DLD1 (cell line): ENCODE data around the gene SLC29A3.
"Not testable (repeated sequence)": the region's sequence is repeated elsewhere in the genome, so short reads cannot be mapped to it uniquely, and the experiment has no call there.

ENCODE experiments used
- in situ Hi-C: cut with HindIII; loops from 2 replicates; pipeline ENCODE4 v1.10.0; 2017; ENCODE audit warnings: low sequenced_read_pairs

SLC29A3 gene

DNA sequence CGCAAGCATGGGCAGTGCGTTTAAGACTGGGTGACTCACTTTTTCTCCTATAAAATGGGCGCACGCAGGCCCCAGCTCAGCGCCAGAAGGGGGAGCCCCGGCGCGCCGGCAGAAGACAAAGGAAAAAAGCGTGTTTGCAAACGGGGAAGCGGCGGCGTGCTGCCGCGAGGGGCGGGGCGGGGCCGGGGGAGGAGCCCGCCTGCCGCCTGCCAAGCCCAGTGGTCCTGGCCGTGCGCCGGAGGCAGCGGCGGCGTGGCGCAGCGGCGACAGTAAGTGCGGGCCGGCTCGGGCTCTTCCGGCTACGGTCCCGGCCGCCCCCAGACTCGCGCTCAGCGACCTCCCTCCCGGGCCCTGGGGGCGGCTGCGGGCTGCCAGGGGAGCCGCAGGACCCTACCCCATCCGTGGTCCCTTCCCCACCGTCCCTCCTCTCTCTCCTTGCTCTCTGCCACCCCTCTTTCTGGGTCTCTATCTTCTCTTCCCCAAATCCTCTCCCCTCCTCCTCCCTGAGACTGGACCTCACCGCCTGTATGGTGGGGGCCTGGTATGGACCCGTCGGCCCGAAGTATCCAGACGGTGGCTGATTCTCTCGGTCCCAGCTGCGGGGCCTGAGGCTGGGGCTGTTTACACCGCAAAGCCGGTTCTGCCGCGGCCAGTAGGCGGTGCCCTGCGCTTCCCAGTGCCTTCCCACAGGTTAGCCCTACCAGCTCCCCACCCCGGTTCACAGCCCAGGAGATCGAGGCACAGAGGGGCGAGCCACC is at the start of gene SLC29A3:
SLC29A3 (plus strand) TSS at position 218 of the 758 bp plus-strand sequence; CDS start at position 269, 51 bp downstream.
- in situ Hi-C loops, result no loop called here

- in situ Hi-C loops, result no loop called here
Measured at GRCh38 chr10:71269301-71270288, 49.5 kb upstream of the SLC29A3 start.

- in situ Hi-C loops, result no loop called here
Measured at GRCh38 chr10:71270301-71271220, 48.5 kb upstream of the SLC29A3 start.

DNA sequence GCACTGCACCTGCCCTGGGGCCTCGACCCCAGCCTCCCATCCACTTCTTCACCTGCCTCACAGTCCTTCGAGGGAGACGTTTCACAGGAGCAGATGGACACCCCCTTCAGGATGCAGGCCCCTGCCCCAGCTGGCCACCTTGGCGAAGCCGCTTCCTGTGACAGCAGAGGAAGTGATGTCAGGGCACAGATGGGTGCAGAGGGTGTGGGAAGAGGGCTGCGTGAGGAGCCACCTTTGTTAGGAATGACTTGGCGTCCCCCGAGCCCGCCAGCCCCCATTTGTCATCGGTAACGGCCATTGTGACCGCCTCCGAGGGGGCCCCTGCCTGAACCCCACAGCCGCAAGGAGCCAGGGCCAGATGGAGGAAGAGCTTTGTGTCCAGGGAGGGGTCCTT is 47.4 kb upstream of the SLC29A3 start:
- in situ Hi-C loops, result no loop called here

- in situ Hi-C loops, result no loop called here
Measured at GRCh38 chr10:71272056-71272771, 46.8 kb upstream of the SLC29A3 start.

DNA sequence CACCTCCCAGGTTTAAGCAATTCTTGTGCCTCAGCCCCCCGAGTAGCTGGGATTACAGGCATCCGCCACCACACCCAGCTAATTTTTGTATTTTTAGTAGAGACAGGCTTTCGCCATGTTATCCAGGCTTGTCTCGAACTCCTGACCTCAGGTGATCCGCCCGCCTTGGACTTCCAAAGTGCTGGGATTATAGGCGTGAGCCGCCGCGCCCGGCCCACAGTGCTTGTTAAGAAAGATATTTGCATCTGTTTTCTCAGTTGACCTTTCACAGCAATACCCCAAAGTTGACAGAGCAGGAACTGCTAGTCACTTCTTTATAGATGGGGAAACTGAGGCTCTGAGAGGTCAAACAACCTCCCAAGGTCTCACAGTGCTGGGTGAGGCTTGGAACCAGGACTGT is 46.1 kb upstream of the SLC29A3 start:
- in situ Hi-C loops, result not testable (repeated sequence)

GRCh38 chr10:71273506-71273905 is 45.6 kb upstream of the SLC29A3 start:
- in situ Hi-C loops, result no loop called here

DNA sequence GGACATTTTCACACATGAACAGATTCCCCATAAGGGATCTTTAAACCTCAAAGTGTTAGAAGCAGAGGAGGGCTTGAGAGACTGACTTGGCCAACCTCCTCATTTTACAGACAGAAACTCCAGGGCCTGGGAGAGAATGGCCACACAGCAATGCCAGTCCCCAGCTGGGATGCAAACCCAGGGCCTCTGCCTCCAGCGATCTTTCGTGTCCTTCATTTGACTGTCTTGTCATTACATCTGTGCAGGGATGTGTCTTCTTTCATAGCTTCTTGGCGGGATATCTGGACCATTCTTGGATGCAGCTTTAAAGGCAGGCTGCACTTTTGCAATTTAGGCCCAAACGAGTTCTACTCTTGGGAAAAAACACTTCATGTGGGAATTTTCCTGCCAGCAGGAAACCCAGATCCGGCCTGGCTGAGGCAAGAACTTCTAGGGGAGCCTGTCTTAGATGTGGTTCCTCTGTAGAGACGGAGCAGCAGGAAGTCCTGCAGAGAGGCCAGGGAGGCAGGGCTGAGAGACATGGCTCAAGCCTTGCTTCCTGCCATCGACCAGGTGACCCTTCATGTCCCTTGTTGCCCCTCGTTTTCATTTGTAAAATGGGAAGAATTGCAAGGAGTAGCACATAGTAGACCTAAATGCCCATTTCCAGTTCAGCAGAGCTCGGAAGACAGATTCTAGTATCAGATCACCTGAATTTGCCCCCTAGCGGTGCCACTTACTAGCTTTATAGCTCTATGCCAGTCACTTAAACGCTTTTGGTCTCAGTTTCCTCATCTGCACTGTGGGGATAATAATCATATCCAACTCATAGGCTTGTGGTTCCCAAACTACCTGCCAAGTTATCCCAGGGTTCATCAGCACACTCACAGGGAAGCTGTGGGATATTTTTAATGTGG is 43.9 kb upstream of the SLC29A3 start:
- in situ Hi-C loops, result no loop called here

DNA sequence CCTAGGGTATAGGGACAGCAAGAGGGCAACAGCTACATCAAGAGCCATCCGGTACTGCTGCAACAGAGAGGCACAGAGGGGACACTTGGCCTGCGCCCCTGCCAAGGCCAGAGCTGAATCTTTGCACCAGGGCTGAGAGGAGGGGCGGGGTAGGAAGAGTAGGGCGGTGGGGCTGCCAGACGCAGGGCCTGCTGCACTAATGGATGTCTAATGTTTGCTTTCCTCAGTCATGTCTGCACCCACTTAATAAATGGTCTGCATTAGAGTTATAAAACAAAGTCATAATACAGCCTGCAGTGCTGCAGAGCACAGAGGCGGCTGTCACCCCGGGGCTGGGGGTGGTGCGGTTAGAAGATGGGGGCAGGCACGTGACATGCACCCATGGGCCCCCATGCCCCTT is 42.2 kb upstream of the SLC29A3 start:
- in situ Hi-C loops, result no loop called here

GRCh38 chr10:71277914-71278665 is 41.0 kb upstream of the SLC29A3 start:
- in situ Hi-C loops, result no loop called here

GRCh38 chr10:71278691-71279588 is 40.1 kb upstream of the SLC29A3 start:
- in situ Hi-C loops, result no loop called here

DNA sequence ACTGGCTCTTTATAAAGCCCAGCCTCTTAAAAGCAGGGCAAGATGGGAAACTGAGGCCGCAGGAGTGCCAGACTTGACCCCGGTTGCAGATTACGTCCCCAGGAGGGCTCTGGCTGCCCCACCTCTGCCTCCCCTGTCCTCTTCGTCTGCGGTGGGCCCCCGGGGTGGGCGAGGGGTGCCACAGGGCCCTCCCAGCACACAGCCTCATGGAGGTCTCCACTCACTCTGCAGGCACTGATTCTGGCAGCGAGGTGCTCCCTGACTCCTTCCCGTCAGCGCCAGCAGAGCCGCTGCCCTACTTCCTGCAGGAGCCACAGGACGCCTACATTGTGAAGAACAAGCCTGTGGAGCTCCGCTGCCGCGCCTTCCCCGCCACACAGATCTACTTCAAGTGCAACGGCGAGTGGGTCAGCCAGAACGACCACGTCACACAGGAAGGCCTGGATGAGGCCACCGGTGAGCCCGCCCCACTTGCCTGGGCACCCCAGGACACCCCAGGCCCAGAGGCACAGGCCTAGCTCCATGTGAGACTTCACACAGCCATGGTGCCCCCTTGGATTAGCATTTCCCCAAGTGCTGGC is 39.4 kb upstream of the SLC29A3 start:
- in situ Hi-C loops, result no loop called here

- in situ Hi-C loops, result no loop called here
Measured at GRCh38 chr10:71280216-71280615, 38.8 kb upstream of the SLC29A3 start.

GRCh38 chr10:71280825-71281224 is 38.2 kb upstream of the SLC29A3 start:
- in situ Hi-C loops, result no loop called here

- in situ Hi-C loops, result no loop called here
Measured at GRCh38 chr10:71281646-71282322, 37.3 kb upstream of the SLC29A3 start.

GRCh38 chr10:71282323-71282680 is 36.8 kb upstream of the SLC29A3 start:
- in situ Hi-C loops, result no loop called here

DNA sequence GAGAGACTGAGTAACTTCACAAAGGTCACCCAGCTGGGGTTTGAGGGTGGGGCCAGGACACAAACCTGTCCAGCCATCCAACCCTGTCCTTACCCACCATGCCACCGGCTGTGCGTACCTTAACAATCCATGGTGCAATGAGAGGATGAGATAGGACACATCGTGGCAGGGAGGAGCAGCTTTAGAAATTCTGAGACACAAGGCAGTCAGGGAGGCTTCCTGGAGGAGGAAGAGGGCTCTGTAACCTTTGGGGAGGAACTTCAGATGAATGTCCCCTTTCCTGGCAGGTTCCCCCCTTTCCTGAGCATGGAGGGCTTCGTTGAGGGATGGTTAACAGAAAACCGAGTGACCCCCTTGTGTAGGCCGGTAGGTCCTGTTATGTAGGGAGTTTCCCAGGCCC is 35.6 kb upstream of the SLC29A3 start:
- in situ Hi-C loops, result no loop called here
